HG03025 (cell line): ENCODE measurements around the gene SLC6A6.

Experiments
- ATAC-seq: cut with Tn5 transposase; IDR thresholded peaks from one replicate; pipeline ENCODE4 v1.9.1; 2021; ENCODE audit warnings: mild to moderate bottlenecking, moderate library complexity; ENCODE audit not compliant: unreplicated experiment, low FRiP score

Gene SLC6A6

DNA sequence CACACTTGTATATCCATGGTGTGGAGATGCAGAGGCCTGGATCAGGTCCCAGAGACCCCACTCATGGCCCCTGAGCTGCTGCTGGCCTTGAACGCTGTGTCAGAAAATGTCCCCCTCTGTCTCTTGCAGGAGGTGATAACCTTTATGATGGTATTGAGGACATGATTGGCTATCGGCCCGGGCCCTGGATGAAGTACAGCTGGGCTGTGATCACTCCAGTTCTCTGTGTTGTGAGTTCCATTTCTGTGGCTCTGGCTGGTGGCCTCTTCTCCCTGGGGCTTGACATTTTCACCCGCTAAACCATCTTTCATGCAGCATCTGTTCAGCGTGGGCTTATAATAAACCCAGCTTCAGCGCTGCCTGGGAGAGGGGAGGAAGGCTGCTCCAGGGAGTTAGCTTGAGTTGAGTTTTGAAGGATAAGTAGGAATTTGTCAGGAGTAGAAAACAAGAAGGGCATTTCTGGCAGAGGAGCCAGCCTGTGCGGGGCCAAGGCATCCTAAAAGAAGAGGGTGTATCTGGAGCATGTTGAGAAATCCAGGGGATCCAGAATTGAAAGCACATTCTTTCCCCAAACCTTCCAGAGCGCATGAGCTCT lies 76.6 kb downstream of the SLC6A6 start:
- no peak for ATAC-seq

DNA sequence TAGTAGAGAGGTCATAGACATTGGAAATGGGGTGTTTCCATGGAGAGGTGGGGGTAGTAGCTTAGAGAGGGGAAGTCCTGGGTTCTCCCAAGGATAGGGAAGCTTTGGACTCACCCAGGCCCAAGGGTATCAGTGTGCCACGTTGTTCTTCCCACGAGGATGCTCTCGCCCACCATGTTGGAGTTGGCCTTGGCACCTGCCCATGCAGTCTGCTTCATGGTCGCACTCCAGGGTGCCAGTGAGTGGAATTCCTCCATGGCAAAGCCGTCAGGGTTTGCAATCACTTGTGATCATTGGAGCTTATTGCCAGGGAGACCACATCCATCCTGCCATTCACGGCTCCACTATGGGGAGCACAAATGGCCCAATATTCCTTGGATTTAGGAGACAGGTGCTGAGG lies 77.2 kb downstream of the SLC6A6 start:
- ATAC-seq, result no peak

DNA sequence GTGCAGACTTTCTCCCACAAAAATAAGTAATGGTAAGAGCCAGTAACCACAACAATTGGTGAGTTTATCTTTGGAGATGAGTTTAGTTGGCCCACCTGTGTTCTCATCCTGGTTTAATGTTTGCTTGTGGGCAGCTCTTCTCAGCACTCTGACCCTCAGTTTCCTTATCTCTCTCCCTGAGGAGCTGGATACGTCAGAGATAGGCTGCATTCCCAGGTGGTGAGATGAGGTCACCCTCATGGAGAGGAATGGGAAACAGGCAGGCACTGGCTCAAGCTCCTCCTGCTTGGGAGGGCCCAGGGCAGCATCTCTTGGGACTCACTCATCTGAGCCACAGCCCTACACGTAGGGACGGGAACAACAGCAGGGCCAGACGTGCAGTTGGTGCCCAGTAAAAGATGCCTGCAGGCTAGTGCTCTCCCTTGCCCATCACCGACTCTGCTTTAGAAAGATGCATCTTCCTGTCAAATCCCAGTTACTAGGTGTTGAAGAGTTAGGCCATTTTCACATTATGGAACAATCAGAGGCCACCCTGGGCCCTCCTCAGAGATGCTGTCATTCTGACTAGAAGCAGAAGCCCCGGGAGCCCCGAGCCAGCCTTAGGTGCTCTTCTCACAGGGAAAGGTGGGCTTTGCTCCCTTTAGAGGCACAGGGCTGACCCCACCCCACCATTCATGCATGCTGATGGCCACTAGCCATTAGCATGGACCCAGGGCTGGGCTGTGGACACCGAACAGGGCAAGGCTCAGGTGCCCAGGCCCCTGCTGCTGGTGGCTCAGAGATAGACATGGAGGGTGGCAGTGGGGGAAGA lies 78.0 kb downstream of the SLC6A6 start:
- no peak for ATAC-seq

GRCh38 chr3:14481018-14481645 lies 78.7 kb downstream of the SLC6A6 start:
- ATAC-seq, result no peak

DNA sequence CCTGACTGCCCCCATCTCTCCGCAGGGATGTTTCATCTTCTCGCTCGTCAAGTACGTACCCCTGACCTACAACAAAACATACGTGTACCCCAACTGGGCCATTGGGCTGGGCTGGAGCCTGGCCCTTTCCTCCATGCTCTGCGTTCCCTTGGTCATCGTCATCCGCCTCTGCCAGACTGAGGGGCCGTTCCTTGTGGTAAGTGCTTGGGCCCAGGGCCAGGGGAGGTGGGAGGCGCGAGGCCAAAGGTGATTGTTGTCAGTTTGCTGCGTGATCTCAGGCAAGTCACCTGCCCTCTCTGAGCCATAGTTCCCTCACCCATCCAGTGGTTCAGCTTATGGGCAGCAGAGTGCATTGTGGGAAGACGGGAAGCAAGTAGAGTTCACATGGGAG lies 79.2 kb downstream of the SLC6A6 start:
- no peak for ATAC-seq

- no peak for ATAC-seq
These were observed 79.9 kb downstream of the SLC6A6 start for GRCh38 chr3:14482271-14482721.

- no peak for ATAC-seq
These were observed 80.9 kb downstream of the SLC6A6 start for GRCh38 chr3:14483286-14483685.

GRCh38 chr3:14484741-14485140 lies 82.3 kb downstream of the SLC6A6 start:
- ATAC-seq, result no peak

DNA sequence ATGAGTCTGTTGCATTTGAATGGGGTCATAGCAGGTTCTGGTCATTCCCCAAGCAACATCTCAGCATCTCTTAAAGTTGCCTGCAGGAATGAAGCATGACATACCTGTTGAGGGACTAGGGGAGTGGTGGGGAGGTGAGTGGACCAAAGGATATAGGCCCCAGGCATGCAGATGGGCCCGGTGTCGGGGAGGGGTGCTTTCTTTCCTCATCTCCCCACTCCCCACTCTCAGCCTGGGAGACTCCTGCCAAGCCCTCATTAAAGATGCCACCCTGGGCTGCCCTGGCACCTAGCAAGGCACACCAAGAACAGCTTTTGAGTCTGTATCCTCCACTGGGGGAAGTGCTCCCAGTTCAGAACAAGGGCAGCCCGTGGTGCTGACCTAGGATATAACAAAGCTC lies 83.6 kb downstream of the SLC6A6 start:
- no peak for ATAC-seq

- ATAC-seq, result no peak
These were observed 84.1 kb downstream of the SLC6A6 start for GRCh38 chr3:14486460-14486859.

GRCh38 chr3:14487086-14487485 lies 84.7 kb downstream of the SLC6A6 start:
- no peak for ATAC-seq

GRCh38 chr3:14487821-14488220 lies 85.4 kb downstream of the SLC6A6 start:
- no peak for ATAC-seq

DNA sequence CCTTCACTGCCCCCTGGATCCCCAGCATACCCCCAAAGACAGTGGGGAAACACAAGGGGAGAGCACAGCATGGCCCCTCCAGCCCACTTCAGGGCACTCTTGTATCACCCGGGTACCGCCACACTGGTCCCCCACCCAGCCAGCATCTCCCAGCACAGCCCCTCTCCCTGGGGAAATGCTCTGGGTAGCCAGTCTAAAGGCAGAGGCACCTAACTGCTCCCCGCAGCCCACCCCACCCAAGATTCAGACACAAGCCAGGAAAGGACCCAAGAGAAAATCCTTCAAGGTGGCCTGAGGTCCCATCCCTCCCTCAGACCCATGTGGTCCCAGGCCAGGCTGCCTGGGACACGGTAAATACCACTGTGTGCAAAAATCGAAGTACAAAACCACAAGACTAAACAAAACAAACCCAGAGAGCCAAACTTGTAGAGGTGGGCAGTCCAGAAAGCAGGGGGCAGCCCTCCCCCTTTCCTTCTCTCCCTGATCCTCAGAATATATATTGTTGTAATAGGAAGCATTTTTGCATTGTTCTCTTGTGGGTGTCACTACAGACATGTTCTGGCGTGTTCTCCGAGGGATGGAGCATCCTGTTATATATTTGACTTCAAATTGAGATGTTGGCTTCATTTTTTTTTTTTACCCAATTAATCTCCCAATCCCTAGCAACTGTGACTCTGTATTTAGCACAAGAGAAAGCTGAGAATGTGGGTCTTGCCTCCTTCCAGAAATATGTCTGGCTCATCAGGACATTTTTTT lies 86.1 kb downstream of the SLC6A6 start:
- ATAC-seq, result no peak

DNA sequence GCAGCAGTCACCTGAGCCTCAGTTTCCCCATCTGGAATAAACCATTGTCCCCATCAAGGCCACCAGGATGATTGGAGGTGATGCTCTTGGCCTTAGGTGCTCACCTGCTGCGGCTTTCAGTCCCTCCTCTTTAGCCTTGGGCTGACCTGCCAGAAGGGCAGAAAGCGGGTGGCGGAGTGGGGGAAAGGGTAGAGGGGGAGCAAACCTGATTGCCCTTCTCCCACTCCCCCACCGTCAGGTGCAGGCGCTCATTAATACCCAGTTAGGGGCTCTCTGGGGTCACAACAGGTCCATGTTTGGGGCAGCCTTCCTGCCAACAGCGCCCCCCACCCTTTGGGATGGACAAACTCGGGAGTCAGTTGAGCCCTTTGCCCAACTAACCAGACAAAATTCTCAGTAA lies 87.2 kb downstream of the SLC6A6 start:
- no peak for ATAC-seq

GRCh38 chr3:14490255-14490654 lies 87.8 kb downstream of the SLC6A6 start:
- ATAC-seq, result no peak

DNA sequence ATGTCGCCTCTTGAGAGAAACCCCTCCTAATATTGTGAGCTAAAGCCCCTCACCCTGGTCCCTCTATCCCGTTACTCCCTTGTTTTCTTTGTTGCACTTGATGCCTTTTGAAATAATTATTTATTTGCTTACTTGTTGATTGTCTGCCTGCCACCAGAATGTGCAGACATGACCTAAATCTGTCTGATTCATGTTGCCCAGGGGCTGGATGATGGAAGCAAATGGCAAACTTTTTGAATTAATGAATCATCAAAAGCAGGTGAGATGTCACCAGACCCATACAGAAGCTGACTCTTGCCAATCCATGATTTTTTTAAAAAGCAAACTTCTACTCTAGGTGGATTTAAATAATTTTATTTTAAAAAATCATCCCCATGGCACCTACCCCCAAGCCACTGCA lies 88.4 kb downstream of the SLC6A6 start:
- no peak for ATAC-seq

DNA sequence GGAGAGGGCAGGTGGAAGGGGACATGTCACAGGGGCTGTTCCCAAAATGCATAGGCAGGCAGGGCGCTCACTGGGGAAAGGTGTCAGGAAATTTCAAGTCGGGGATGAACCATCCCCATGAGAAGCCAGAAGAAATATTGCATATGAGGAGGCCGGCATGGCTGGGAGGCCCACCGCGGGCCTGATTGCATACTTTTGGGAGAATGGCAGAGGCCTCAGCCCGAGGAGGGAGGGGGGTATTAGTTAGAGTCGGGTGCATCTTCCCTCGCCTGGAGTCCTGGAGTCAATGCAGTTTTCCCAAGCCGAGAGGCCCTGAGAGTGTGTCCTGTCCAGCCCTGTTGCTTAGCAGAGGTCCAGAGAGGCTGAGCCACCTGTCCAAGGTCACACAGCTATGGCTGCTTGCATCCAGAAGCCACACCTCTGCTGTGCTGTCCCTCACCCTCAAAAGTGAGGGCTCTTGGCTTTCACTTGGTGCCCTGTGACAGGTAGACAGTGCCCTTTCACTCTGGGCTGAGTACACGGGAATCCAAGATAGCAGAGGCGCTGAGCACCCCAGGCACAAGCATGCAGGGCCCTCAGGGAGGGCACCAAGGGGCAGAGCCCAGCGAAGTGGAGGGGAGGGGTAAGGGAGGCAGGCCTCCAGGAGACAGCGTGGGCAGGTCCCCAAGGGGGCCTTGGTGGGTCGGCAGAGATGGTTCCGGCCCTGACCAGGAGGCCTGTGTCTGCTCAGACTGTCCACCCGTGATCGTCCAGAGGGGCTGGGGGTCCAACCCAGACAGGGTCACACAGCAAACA lies 89.2 kb downstream of the SLC6A6 start:
- ATAC-seq, result no peak

DNA sequence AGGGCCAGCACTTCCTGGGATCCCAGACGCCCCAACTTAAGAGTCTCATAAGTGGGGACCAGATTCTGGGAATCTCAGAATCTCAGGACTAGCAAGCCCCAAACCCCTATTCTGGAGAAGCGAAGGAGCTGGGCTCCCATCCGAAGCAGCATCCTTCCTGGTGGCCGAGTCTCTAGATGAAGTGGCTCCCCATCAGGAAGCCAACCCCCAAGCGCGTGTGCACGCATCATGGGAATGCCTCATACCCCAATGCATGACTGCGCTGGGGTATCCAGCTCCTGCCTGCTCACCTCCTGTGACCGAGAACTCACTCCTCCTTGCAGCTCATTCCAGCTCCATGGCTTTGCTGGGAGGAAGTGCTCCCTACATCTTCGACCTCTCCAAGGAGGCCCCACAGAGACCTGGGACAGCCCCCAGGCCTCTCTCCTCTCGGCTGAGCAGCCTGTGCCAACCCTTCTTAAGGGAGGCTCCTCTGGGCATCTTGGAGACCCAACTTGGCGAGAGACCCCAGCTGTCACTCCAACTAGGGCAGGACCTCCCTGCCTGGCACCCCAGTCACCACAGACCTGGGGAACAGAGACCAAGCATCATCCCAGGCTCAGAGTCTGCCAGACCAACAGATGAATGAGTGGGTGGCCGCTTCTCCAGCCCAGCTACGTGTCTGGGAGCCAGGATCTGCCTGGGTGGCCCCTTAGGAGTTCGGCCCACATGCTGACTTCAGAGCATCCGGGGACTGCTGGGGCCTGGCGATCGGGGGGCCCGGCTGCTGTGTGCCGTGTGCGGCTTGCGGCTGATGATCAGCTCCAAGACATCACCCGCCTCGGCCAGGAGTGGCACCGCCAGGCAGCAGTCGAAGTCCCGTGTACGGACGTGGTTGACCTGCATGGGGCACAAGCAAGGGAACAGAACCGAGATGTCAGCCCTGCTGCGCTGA lies 90.8 kb downstream of the SLC6A6 start:
- ATAC-seq, result no peak

GRCh38 chr3:14494279-14494972 lies 92.0 kb downstream of the SLC6A6 start:
- ATAC-seq, result no peak
